ENCODE results near the gene SLC15A5.

DNA sequence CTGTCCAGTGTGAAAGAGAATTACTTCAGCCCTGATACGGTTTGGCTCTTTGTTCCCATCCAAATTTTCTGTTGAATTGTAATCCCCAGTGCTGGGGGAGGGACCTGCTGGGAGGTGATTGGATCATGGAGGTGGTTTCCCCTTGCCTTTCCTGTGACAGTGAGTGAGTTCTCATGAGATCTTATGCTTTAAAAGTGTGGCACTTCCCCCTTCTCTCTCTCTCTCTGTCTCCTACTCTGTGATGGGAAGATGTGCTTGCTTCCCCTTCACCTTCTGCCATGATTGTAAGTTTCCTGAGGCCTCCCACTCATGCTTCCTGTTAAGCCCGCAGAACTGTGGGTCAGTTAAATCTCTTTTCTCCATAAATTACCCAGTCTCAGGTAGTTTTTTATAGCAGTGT lies 5.5 kb upstream of the SLC15A5 start:
- TF ChIP-seq SUZ12 (IDR thresholded peaks at IDR 0.05; ENCODE audit: extremely low read depth, insufficient read depth, insufficient read length) (no peak), YY1 (IDR thresholded peaks at IDR 0.05; ENCODE audit: insufficient read depth, insufficient read length) (no peak), ZNF274 (IDR thresholded peaks at IDR 0.05; ENCODE audit: low read depth, low read length) (no peak)
